ENCODE measurements around the gene LGALS3. TPM values are rescaled to one million over a fixed set of nuclear protein-coding genes. Genes with fewer than 3 reads are reported as not detected.

Gene LGALS3
- total RNA-seq, 4 donors from 2014 or later, result 242 to 1,284 (median 1,203) TPM

GRCh38 chr14:55125403-55125802, 3.6 kb upstream of the LGALS3 start:
- peak; percentile 53 to 80 for TF ChIP-seq POLR2A (IDR thresholded peaks at IDR 0.05)
- TF ChIP-seq, protein P1, sequence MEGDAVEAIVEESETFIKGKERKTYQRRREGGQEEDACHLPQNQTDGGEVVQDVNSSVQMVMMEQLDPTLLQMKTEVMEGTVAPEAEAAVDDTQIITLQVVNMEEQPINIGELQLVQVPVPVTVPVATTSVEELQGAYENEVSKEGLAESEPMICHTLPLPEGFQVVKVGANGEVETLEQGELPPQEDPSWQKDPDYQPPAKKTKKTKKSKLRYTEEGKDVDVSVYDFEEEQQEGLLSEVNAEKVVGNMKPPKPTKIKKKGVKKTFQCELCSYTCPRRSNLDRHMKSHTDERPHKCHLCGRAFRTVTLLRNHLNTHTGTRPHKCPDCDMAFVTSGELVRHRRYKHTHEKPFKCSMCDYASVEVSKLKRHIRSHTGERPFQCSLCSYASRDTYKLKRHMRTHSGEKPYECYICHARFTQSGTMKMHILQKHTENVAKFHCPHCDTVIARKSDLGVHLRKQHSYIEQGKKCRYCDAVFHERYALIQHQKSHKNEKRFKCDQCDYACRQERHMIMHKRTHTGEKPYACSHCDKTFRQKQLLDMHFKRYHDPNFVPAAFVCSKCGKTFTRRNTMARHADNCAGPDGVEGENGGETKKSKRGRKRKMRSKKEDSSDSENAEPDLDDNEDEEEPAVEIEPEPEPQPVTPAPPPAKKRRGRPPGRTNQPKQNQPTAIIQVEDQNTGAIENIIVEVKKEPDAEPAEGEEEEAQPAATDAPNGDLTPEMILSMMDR (IDR thresholded peaks at IDR 0.05), result no peak
- Histone ChIP-seq H3K27me3 (no peaks in the 10 kb centered on the region), H3K36me3 (no peaks in the 10 kb centered on the region), H3K27ac (peak overlapping the region in 3 of 4 donors; percentile 67 to 97 (median 79)), H3K4me3 (no peak overlapping the region), H3K4me1 (peaks cover 7 to 54% (median 16%) of the 10 kb centered on the region in 4 donors), H3K9me3 (no peaks in the 10 kb centered on the region)
- peak in 2 of 3 donors; percentile 71 to 86 for DNase-seq

- no peak for DNase-seq
- H3K27ac ChIP-seq, result peak overlapping the region in 3 of 4 donors; percentile 67 to 97 (median 79)
These were observed 3.0 kb upstream of the LGALS3 start for GRCh38 chr14:55126034-55126433.

DNA sequence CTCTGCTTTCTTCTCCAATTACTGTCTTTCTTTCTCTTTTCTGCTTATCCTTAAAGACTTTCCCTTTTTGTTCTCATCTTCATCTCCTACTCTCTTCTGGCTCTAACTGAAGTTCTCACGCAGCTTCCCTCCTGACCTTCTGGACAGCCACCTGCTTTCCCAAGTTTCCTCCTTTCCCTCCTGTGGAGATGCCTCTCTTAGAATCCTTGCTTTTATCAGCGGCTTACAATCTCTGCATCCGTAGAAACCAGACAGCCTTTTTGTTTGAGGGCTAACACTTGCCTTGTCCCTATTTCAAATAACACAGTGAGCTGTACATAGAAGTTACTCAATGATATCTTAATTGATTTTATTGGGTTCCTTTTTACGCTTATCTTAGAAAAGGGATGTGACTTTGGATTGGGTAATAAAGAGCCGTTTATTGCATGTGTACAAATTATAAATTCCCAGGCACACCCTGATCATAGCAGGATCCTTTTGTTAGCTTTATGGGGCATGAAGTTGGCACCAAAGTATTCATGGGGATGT, 2.1 kb upstream of the LGALS3 start:
- Histone ChIP-seq H3K4me1 (peaks cover 6 to 47% (median 16%) of the 10 kb centered on the region in 4 donors), H3K36me3 (no peaks in the 10 kb centered on the region), H3K27ac (peak overlapping the region in 3 of 4 donors; percentile 90 to 99 (median 97)), H3K4me3 (peak overlapping the region in 1 of 4 donors; percentile 2), H3K27me3 (no peaks in the 10 kb centered on the region), H3K9me3 (no peaks in the 10 kb centered on the region)
- no peak for DNase-seq
- peak in 1 of 2 donors; percentile 33 for TF ChIP-seq POLR2A (IDR thresholded peaks at IDR 0.05)
- TF ChIP-seq, protein P1 (IDR thresholded peaks at IDR 0.05), result no peak

More at GRCh38 chr14:55126034-55126433, 3.0 kb upstream of the LGALS3 start:
- no peak overlapping the region for H3K4me3 ChIP-seq
- H3K27me3 ChIP-seq, result no peaks in the 10 kb centered on the region
- H3K36me3 ChIP-seq, result no peaks in the 10 kb centered on the region
- TF ChIP-seq, protein P1 (IDR thresholded peaks at IDR 0.05), result no peak
- TF ChIP-seq POLR2A (IDR thresholded peaks at IDR 0.05), result no peak
- H3K4me1 ChIP-seq, result peaks cover 6 to 47% (median 16%) of the 10 kb centered on the region in 4 donors
- H3K9me3 ChIP-seq, result no peaks in the 10 kb centered on the region

GRCh38 chr14:55127460-55127951, 1.5 kb upstream of the LGALS3 start:
- TF ChIP-seq POLR2A (IDR thresholded peaks at IDR 0.05), result peak in 1 of 2 donors; percentile 38
- TF ChIP-seq, protein P1 (IDR thresholded peaks at IDR 0.05), result peak in 1 of 6 experiments; percentile 18
- no peaks in the 10 kb centered on the region for H3K27me3 ChIP-seq
- peak in 1 of 3 donors; percentile 75 for DNase-seq
- peaks cover 6 to 45% (median 16%) of the 10 kb centered on the region in 4 donors for H3K4me1 ChIP-seq
- no peaks in the 10 kb centered on the region for H3K36me3 ChIP-seq
- H3K27ac ChIP-seq, result peak overlapping the region in 3 of 4 donors; percentile 90 to 99 (median 97)
- H3K4me3 ChIP-seq, result no peak overlapping the region
- no peaks in the 10 kb centered on the region for H3K9me3 ChIP-seq

DNA sequence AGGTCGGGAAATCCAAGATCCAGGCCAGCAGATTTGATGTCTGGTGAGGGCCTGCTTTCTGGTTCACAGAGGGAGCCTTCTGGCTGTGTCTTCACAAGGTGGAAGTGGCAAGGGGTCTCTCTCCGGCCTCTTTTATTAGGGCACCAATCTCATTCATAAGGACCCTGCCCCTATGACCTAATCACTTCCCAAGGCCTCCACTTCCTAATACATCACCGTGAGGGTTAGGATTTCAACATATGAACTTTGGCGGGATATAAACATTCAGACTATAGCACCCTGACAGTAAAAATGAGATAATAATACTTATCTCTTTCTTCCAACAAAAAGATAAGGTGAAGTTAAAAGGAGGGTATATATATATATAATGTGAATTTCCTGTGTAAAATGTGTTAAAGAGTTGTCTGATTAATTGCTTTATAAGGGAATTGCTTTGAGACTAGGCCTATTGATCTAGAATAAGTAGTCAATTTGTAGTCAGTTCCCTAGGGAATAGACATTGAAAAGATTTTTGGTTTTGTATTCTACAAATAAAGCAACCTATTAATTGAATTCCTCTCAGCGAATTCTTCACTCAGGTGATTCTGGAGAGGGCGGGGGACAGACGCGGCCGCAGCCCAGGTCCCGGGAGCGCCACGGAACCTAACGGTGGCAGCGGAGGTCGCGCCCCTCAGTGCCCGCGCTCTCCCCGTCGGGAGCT, 516 bp upstream of the LGALS3 start:
- H3K4me1 ChIP-seq, result peaks cover 0 to 47% (median 13%) of the 10 kb centered on the region in 4 donors
- DNase-seq, result no peak

More for the DNA sequence above, 516 bp upstream of the LGALS3 start:
- H3K27me3 ChIP-seq, result no peaks in the 10 kb centered on the region
- peak overlapping the region; percentile 68 to 96 (median 80) for H3K4me3 ChIP-seq
- H3K9me3 ChIP-seq, result no peaks in the 10 kb centered on the region
- no peak for TF ChIP-seq POLR2A (IDR thresholded peaks at IDR 0.05)
- TF ChIP-seq, protein P1 (IDR thresholded peaks at IDR 0.05), result no peak
- H3K36me3 ChIP-seq, result peaks cover 0 to 10% (median 0%) of the 10 kb centered on the region in 3 donors
- peak overlapping the region; percentile 83 to 99 (median 94) for H3K27ac ChIP-seq

Measured in Peyer's patch (tissue), 4 donors.